Trophoblast cell (in vitro differentiated cells and primary cell): ENCODE results near the gene TLNRD1.

Source experiments
- DNase-seq, 2 donors: peaks; one replicate each; pipeline ENCODE4 v3.0.0-alpha.2; 2016
- H2AFZ ChIP-seq: 2 replicates; pipeline ENCODE4 v1.6.1; 2013; ENCODE audit warnings: low read length, moderate library complexity, mild to moderate bottlenecking; ENCODE audit not compliant: insufficient read depth, poor library complexity
- H2AK5ac ChIP-seq: 2 replicates; pipeline ENCODE4 v1.6.1; 2013; ENCODE audit warnings: mild to moderate bottlenecking, low read length
- H2BK120ac ChIP-seq: 2 replicates; pipeline ENCODE4 v1.6.1; 2013; ENCODE audit warnings: low read length, mild to moderate bottlenecking, moderate library complexity; ENCODE audit not compliant: insufficient read depth, poor library complexity
- H2BK12ac ChIP-seq: 2 replicates; pipeline ENCODE4 v1.6.1; 2013; ENCODE audit warnings: mild to moderate bottlenecking, low read length, moderate library complexity
- H2BK5ac ChIP-seq: 2 replicates; pipeline ENCODE4 v1.6.1; 2013; ENCODE audit warnings: low read length, low read depth, moderate library complexity, mild to moderate bottlenecking; ENCODE audit not compliant: poor library complexity
- H3K14ac ChIP-seq: 2 replicates; pipeline ENCODE4 v1.6.1; 2013; ENCODE audit warnings: mild to moderate bottlenecking, low read length
- H3K18ac ChIP-seq: 2 replicates; pipeline ENCODE4 v1.6.1; 2013; ENCODE audit warnings: mild to moderate bottlenecking, low read length
- H3K23ac ChIP-seq: 2 replicates; pipeline ENCODE4 v1.6.1; 2013; ENCODE audit warnings: low read length
- H3K27ac ChIP-seq: 2 replicates; pipeline ENCODE4 v1.5.1; 2013; ENCODE audit warnings: low read depth, mild to moderate bottlenecking, inconsistent platforms, low read length, moderate library complexity
- H3K27me3 ChIP-seq: 2 replicates; pipeline ENCODE4 v1.6.1; 2013; ENCODE audit warnings: inconsistent platforms, mild to moderate bottlenecking, low read length, moderate library complexity; ENCODE audit not compliant: insufficient read depth
- H3K36me3 ChIP-seq, 2 experiments: 1 replicate in 1 of 2; 2 replicates in 1 of 2; pipeline ENCODE4 v1.6.1; 2013; ENCODE audit warnings: low read length in 2 of 2, mild to moderate bottlenecking in 2 of 2, moderate library complexity in 1 of 2; ENCODE audit not compliant: insufficient read depth in 2 of 2, control insufficient read depth in 1 of 2
- H3K4ac ChIP-seq: 2 replicates; pipeline ENCODE4 v1.6.1; 2013; ENCODE audit warnings: low read depth, mild to moderate bottlenecking, low read length, moderate library complexity
- H3K4me1 ChIP-seq, 2 experiments: 1 replicate in 1 of 2; 2 replicates in 1 of 2; pipeline ENCODE4 v1.6.1; 2013; ENCODE audit warnings: low read length in 2 of 2, mild to moderate bottlenecking in 2 of 2, moderate library complexity in 1 of 2; ENCODE audit not compliant: insufficient read depth in 2 of 2, control insufficient read depth in 1 of 2
- H3K4me2 ChIP-seq: 2 replicates; pipeline ENCODE4 v1.6.1; 2013; ENCODE audit warnings: inconsistent platforms, mild to moderate bottlenecking, low read length, moderate library complexity
- H3K4me3 ChIP-seq: 2 replicates; pipeline ENCODE4 v1.5.1; 2013; ENCODE audit warnings: mild to moderate bottlenecking, low read depth, low read length, inconsistent platforms
- H3K79me1 ChIP-seq: one replicate; pipeline ENCODE4 v1.6.1; 2013; ENCODE audit warnings: low read length
- H3K79me2 ChIP-seq: 2 replicates; pipeline ENCODE4 v1.6.1; 2013; ENCODE audit warnings: low read length, mild to moderate bottlenecking; ENCODE audit not compliant: control insufficient read depth, insufficient read depth, poor library complexity
- H3K9ac ChIP-seq: 2 replicates; pipeline ENCODE4 v1.6.1; 2013; ENCODE audit warnings: mild to moderate bottlenecking, low read length
- H3K9me3 ChIP-seq: 2 replicates; pipeline ENCODE4 v1.6.1; 2013; ENCODE audit warnings: low read depth, mild to moderate bottlenecking, control low read depth, inconsistent platforms, low read length; ENCODE audit not compliant: insufficient read depth
- H4K12ac ChIP-seq: 2 replicates; pipeline ENCODE4 v1.6.1; 2013; ENCODE audit warnings: low read depth, mild to moderate bottlenecking, low read length, moderate library complexity
- H4K8ac ChIP-seq: 2 replicates; pipeline ENCODE4 v1.6.1; 2013; ENCODE audit warnings: low read depth, mild to moderate bottlenecking, low read length, moderate library complexity
- H4K91ac ChIP-seq: one replicate; pipeline ENCODE4 v1.6.1; 2013; ENCODE audit warnings: low read depth, mild to moderate bottlenecking, low read length, moderate library complexity
- WGBS: extraction: QIAGEN DNeasy Blood & Tissue Kit; methylation state at CpG from one replicate; pipeline ENCODE4 v1.1.7; 2013; ENCODE audit warnings: missing lambda C conversion rate; ENCODE audit not compliant: insufficient read length, insufficient coverage; ENCODE audit errors: extremely low coverage; 5-methylcytosine and 5-hydroxymethylcytosine counted together

Gene TLNRD1

DNA sequence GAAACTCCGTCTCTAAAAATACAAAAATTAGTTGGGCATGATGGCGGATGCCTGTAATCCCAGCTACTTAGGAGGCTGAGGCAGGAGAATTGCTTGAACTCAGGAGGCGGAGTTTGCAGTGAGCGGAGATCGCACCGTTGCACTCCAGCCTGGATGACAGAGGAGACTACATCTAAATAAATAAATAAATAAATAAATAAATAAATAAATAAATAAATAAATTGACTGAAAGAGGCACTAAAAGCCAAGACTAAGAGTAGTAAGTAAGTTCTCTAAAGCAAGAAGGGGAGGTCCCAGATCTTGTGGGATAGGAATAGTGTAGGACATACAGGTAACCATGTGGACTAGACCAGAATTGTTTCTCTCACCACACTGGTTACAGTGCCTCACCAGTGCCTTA lies 40.0 kb downstream of the TLNRD1 start:
- no peak for DNase-seq
- no peaks in the 10 kb centered on the region for H3K27me3 ChIP-seq
- H3K79me1 ChIP-seq: no peaks in the 10 kb centered on the region
- no peak overlapping the region for H3K27ac ChIP-seq
- no peak overlapping the region for H3K14ac ChIP-seq
- no peak overlapping the region for H3K4ac ChIP-seq
- no peak overlapping the region for H2BK5ac ChIP-seq
- no peak overlapping the region for H3K9ac ChIP-seq
- no peak overlapping the region for H2BK12ac ChIP-seq
- H4K8ac ChIP-seq: no peak overlapping the region
- no peak overlapping the region for H3K4me2 ChIP-seq
- H3K79me2 ChIP-seq: no peaks in the 10 kb centered on the region
- WGBS: no CpG with 5 or more reads among the region's 6 CpGs
- H3K18ac ChIP-seq: no peak overlapping the region
- no peaks in the 10 kb centered on the region for H3K9me3 ChIP-seq
- H4K12ac ChIP-seq: no peak overlapping the region
- no peak overlapping the region for H3K23ac ChIP-seq
- no peak overlapping the region for H3K4me3 ChIP-seq
- H3K36me3 ChIP-seq: no peaks in the 10 kb centered on the region
- no peak overlapping the region for H2AK5ac ChIP-seq
- H2AFZ ChIP-seq: no peak overlapping the region
- H3K4me1 ChIP-seq: no peaks in the 10 kb centered on the region
- no peak overlapping the region for H4K91ac ChIP-seq
- H2BK120ac ChIP-seq: no peak overlapping the region

DNA sequence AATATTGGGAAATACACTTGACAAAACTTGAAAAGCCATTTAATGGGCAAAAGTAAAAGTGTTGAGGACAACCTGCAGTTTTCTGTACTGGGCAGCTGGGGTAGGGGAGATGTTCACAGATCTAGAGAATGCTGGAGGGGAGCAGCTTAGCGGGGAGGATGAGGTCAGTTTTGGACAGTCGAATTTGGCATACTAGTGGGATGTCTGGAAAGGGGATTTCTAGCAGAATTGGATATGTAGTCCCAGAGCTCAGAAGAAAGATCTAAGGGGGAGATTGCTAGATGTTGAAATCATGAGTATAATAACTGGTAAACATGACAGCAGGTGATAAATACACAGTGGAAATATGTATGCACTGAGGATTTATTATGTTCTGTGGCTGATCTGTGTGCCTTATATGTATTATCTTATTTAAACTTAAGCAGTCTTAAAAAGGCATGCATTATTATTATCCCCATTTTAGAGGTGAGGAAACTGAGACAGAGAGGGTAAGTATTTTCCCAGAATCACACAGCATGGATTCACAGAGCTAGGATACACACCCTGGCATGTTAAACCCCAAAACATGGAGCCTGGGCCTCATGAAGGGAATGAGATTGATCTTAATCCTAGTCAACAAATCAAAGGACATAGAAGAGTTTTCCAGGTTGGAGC lies 42.7 kb downstream of the TLNRD1 start:
- no peak overlapping the region for H3K9ac ChIP-seq

DNA sequence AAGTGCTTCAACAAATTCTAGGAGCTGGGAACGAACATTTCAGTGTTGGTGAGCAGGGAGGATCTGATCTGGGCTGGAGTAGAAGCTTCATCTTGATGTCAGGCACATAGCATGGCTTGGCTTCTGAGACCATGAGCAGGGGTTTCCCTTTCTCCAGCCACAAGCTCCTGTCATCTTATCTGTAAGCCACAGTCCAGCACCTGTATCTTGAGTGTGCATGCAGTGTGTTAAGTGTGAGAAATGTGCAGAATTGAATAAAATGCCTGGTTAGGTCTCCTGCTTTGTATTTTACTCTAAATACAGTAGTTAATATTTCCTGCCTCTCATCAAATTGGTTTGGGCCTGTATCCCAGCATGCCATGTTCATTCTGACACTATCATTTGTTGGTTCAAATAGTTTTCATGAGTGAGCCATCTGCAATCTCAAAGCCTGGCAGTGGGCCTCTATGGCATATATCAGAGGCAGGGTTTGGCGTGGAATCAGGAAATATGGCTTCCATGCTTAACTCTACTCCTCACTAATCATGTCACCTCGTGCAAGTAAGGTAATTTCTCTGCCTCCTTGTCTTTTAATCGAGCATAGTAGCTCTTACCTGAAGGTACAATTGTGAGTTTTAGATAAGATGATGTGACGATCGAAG lies 43.3 kb downstream of the TLNRD1 start:
- Histone ChIP-seq H3K79me1 (no peaks in the 10 kb centered on the region), H2BK12ac (no peak overlapping the region), H2BK5ac (no peak overlapping the region), H3K23ac (no peak overlapping the region), H2BK120ac (no peak overlapping the region), H3K9me3 (no peaks in the 10 kb centered on the region), H3K27ac (no peak overlapping the region), H3K27me3 (no peaks in the 10 kb centered on the region), H4K12ac (no peak overlapping the region), H2AK5ac (no peak overlapping the region), H4K91ac (no peak overlapping the region), H3K18ac (no peak overlapping the region), H3K14ac (no peak overlapping the region), H3K79me2 (no peaks in the 10 kb centered on the region), H2AFZ (no peak overlapping the region), H3K4me2 (no peak overlapping the region), H4K8ac (no peak overlapping the region), H3K4me1 (no peaks in the 10 kb centered on the region), H3K4ac (no peak overlapping the region), H3K9ac (no peak overlapping the region), H3K4me3 (no peak overlapping the region), H3K36me3 (no peaks in the 10 kb centered on the region)
- no peak for DNase-seq
- no CpG with 5 or more reads among the region's 6 CpGs for WGBS

More for the DNA sequence above, 42.7 kb downstream of the TLNRD1 start:
- H3K9me3 ChIP-seq: no peaks in the 10 kb centered on the region
- no peak overlapping the region for H4K8ac ChIP-seq
- H2AFZ ChIP-seq: no peak overlapping the region
- H3K18ac ChIP-seq: no peak overlapping the region
- H3K27ac ChIP-seq: no peak overlapping the region
- no peaks in the 10 kb centered on the region for H3K4me1 ChIP-seq
- H2AK5ac ChIP-seq: no peak overlapping the region
- no peaks in the 10 kb centered on the region for H3K79me2 ChIP-seq
- no peak overlapping the region for H2BK12ac ChIP-seq
- no peaks in the 10 kb centered on the region for H3K27me3 ChIP-seq
- no peak overlapping the region for H3K4ac ChIP-seq
- H3K4me2 ChIP-seq: no peak overlapping the region
- no peak overlapping the region for H3K14ac ChIP-seq
- H3K23ac ChIP-seq: no peak overlapping the region
- H3K79me1 ChIP-seq: no peaks in the 10 kb centered on the region
- H4K91ac ChIP-seq: no peak overlapping the region
- no peak overlapping the region for H4K12ac ChIP-seq
- H3K36me3 ChIP-seq: no peaks in the 10 kb centered on the region
- no CpG with 5 or more reads among the region's 2 CpGs for WGBS
- DNase-seq: no peak
- no peak overlapping the region for H2BK5ac ChIP-seq
- no peak overlapping the region for H3K4me3 ChIP-seq
- H2BK120ac ChIP-seq: no peak overlapping the region

DNA sequence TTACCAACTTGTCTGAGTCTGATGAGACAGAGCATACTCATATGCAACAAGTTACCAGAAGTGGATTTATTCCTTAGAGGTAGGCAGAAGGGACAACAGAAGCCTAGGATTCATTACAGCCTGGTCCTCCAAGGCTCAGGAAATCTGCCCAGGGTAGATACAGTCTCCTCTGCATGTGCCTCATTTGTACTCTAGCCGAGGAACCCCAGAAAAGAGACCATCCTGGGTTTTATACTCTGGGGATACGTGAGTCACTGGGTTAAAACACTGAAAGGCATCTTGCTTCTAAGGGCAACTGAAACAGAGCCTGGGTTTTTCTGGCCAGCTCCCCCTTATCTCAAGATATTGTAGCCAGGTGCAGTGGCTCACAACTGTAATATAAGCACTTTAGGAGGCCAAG lies 45.6 kb downstream of the TLNRD1 start:
- no peak overlapping the region for H2AK5ac ChIP-seq
- H2BK120ac ChIP-seq: no peak overlapping the region
- H3K79me1 ChIP-seq: no peaks in the 10 kb centered on the region
- no peak overlapping the region for H3K4me2 ChIP-seq
- H2BK12ac ChIP-seq: no peak overlapping the region
- no peak overlapping the region for H4K8ac ChIP-seq
- no peak overlapping the region for H3K4me3 ChIP-seq
- no peak for DNase-seq
- no peak overlapping the region for H4K91ac ChIP-seq
- no peak overlapping the region for H2AFZ ChIP-seq
- H3K36me3 ChIP-seq: no peaks in the 10 kb centered on the region
- H3K27me3 ChIP-seq: no peaks in the 10 kb centered on the region
- no peak overlapping the region for H3K9ac ChIP-seq
- no peak overlapping the region for H3K18ac ChIP-seq
- no peaks in the 10 kb centered on the region for H3K4me1 ChIP-seq
- H3K79me2 ChIP-seq: no peaks in the 10 kb centered on the region
- H3K23ac ChIP-seq: no peak overlapping the region
- no peaks in the 10 kb centered on the region for H3K9me3 ChIP-seq
- H3K4ac ChIP-seq: no peak overlapping the region
- H4K12ac ChIP-seq: no peak overlapping the region
- H3K27ac ChIP-seq: no peak overlapping the region
- H2BK5ac ChIP-seq: no peak overlapping the region
- no CpG with 5 or more reads among the region's 2 CpGs for WGBS
- H3K14ac ChIP-seq: no peak overlapping the region
